ENCODE measurements around the gene UPK1B.

- TF ChIP-seq, protein P1, sequence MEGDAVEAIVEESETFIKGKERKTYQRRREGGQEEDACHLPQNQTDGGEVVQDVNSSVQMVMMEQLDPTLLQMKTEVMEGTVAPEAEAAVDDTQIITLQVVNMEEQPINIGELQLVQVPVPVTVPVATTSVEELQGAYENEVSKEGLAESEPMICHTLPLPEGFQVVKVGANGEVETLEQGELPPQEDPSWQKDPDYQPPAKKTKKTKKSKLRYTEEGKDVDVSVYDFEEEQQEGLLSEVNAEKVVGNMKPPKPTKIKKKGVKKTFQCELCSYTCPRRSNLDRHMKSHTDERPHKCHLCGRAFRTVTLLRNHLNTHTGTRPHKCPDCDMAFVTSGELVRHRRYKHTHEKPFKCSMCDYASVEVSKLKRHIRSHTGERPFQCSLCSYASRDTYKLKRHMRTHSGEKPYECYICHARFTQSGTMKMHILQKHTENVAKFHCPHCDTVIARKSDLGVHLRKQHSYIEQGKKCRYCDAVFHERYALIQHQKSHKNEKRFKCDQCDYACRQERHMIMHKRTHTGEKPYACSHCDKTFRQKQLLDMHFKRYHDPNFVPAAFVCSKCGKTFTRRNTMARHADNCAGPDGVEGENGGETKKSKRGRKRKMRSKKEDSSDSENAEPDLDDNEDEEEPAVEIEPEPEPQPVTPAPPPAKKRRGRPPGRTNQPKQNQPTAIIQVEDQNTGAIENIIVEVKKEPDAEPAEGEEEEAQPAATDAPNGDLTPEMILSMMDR (IDR thresholded peaks at IDR 0.05) = no peak
- no peak for TF ChIP-seq POLR2A (IDR thresholded peaks at IDR 0.05)
These were observed 45.7 kb downstream of the UPK1B start for GRCh38 chr3:119219069-119219468.
